ENCODE results near the gene PRR19. TPM values are rescaled to one million over a fixed set of nuclear protein-coding genes. Genes with fewer than 3 reads are reported as not detected.
A peak's percentile ranks its signal among the peaks of the same experiment; 100 is the strongest.

Gene PRR19
- total and polyA plus RNA-seq, 2 donors, result 1.0 TPM; not detected in 1

GRCh38 chr19:42290523-42291434, 11.2 kb upstream of the PRR19 start:
- no peak for DNase-seq (ENCODE audit: extremely low spot score)
- H3K36me3 ChIP-seq (ENCODE audit: insufficient read depth), result peaks cover 13% of the 10 kb centered on the region
- H3K27ac ChIP-seq (ENCODE audit: low read depth), result no peak overlapping the region
- 86% methylated on average over 31 of the region's 31 CpGs for WGBS
- H3K4me3 ChIP-seq (ENCODE audit: low read depth, low read length), result no peak overlapping the region
- H3K4me1 ChIP-seq (ENCODE audit: insufficient read depth), result no peaks in the 10 kb centered on the region

GRCh38 chr19:42291435-42291810, 10.5 kb upstream of the PRR19 start:
- H3K4me3 ChIP-seq (ENCODE audit: low read depth, low read length), result no peak overlapping the region
- H3K36me3 ChIP-seq (ENCODE audit: insufficient read depth), result peaks cover 13% of the 10 kb centered on the region
- 55% methylated on average over 9 of the region's 9 CpGs for WGBS
- no peaks in the 10 kb centered on the region for H3K4me1 ChIP-seq (ENCODE audit: insufficient read depth)
- no peak overlapping the region for H3K27ac ChIP-seq (ENCODE audit: low read depth)
- no peak for DNase-seq (ENCODE audit: extremely low spot score)

DNA sequence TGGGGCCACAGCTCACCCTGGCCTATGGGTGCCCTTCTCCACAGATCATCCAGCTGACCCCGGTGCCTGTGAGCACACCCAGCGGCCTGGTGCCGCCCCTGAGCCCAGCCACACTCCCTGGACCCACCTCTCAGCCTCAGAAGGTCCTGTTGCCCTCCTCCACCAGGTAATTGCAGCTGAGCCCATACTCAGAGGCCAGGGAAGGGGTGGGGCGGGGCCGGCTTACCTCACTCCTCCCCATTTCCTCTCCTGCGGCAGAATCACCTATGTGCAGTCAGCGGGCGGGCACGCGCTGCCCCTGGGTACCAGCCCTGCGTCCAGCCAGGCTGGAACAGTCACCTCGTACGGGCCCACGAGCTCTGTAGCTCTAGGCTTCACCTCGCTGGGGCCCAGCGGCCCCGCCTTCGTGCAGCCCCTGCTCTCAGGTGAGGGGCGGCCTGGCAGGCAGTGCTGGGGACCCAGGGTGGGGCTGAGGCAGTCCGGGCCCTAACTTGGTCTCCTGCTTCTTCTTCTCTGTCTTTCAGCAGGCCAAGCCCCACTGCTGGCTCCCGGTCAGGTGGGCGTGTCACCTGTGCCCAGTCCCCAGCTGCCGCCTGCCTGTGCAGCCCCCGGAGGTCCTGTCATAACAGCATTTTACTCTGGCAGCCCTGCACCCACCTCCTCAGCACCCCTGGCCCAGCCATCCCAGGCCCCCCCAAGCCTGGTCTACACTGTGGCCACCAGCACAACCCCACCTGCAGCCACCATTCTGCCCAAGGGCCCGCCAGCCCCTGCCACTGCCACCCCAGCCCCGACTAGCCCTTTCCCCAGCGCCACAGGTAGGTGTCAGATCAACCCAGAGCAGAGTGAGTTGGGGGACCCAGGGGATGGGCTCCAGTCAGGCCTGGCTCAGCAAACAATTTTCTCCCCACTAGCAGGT, 9.6 kb upstream of the PRR19 start:
- no peak overlapping the region for H3K4me3 ChIP-seq (ENCODE audit: low read depth, low read length)

GRCh38 chr19:42292963-42293362, 9.0 kb upstream of the PRR19 start:
- Histone ChIP-seq H3K4me3 (ENCODE audit: low read depth, low read length) (no peak overlapping the region), H3K4me1 (ENCODE audit: insufficient read depth) (no peaks in the 10 kb centered on the region), H3K36me3 (ENCODE audit: insufficient read depth) (peaks cover 11% of the 10 kb centered on the region), H3K27ac (ENCODE audit: low read depth) (no peak overlapping the region)
- 90% methylated on average over 14 of the region's 14 CpGs for WGBS
- no peak for DNase-seq (ENCODE audit: extremely low spot score)

More for the DNA sequence above, 9.6 kb upstream of the PRR19 start:
- Histone ChIP-seq H3K4me1 (ENCODE audit: insufficient read depth) (no peaks in the 10 kb centered on the region), H3K27ac (ENCODE audit: low read depth) (no peak overlapping the region), H3K36me3 (ENCODE audit: insufficient read depth) (peaks cover 13% of the 10 kb centered on the region)
- DNase-seq (ENCODE audit: extremely low spot score), result no peak
- 84% methylated on average over 27 of the region's 27 CpGs for WGBS

DNA sequence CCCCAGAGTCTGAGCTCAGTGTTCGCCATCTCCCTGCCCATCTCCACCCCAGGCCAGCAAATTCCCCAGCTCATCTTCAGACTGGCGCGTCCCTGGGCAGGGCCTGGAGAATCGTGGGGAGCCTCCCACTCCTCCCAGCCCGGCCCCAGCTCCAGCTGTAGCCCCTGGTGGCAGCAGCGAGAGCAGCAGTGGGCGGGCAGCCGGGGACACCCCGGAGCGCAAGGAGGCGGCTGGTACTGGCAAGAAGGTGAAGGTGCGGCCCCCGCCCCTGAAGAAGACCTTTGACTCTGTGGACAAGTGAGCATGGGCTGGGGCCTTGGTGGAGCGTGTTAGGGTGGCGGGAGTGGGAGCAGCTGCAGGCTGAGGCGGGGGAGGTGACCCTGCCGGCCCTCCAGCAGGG, 8.4 kb upstream of the PRR19 start:
- Histone ChIP-seq H3K4me3 (ENCODE audit: low read depth, low read length) (no peak overlapping the region), H3K27ac (ENCODE audit: low read depth) (no peak overlapping the region), H3K4me1 (ENCODE audit: insufficient read depth) (no peaks in the 10 kb centered on the region), H3K36me3 (ENCODE audit: insufficient read depth) (peaks cover 8% of the 10 kb centered on the region)
- no peak for DNase-seq (ENCODE audit: extremely low spot score)
- 82% methylated on average over 17 of the region's 17 CpGs for WGBS

DNA sequence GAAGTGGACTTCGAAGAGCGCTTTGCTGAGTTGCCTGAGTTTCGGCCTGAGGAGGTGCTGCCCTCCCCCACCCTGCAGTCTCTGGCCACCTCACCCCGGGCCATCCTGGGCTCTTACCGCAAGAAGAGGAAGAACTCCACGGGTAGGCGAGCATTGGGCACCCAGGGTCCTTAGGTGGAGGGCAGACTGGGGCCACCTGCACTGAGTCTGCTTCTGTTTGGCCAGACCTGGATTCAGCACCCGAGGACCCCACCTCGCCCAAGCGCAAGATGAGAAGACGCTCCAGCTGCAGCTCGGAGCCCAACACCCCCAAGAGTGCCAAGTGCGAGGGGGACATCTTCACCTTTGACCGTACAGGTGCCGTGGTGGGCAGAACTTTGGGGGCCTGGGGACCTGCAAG, 8.0 kb upstream of the PRR19 start:
- WGBS, result 92% methylated on average over 15 of the region's 15 CpGs
- peaks cover 5% of the 10 kb centered on the region for H3K36me3 ChIP-seq (ENCODE audit: insufficient read depth)
- no peak for DNase-seq (ENCODE audit: extremely low spot score)
- no peak overlapping the region for H3K4me3 ChIP-seq (ENCODE audit: low read depth, low read length)
- H3K27ac ChIP-seq (ENCODE audit: low read depth), result no peak overlapping the region
- no peaks in the 10 kb centered on the region for H3K4me1 ChIP-seq (ENCODE audit: insufficient read depth)

DNA sequence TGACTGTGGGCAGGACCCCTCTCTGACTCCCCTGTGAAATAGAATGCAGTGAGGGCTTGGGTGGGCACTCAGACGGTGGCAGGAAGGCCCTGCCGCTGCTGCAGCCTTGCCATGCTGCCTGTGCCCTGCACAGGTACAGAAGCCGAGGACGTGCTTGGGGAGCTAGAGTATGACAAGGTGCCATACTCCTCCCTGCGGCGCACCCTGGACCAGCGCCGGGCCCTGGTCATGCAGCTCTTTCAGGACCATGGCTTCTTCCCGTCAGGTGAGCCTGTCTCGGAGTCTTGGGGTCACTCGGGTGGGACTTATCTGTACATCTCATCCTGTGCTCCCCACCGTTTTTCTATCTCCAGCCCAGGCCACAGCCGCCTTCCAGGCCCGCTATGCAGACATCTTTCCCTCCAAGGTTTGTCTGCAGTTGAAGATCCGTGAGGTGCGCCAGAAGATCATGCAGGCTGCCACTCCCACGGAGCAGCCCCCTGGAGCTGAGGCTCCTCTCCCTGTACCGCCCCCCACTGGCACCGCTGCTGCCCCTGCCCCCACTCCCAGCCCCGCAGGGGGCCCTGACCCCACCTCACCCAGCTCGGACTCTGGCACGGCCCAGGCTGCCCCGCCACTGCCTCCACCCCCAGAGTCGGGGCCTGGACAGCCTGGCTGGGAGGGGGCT, 7.3 kb upstream of the PRR19 start:
- WGBS, result 79% methylated on average over 24 of the region's 24 CpGs
- no peak overlapping the region for H3K4me3 ChIP-seq (ENCODE audit: low read depth, low read length)
- no peak overlapping the region for H3K27ac ChIP-seq (ENCODE audit: low read depth)
- H3K4me1 ChIP-seq (ENCODE audit: insufficient read depth), result no peaks in the 10 kb centered on the region
- peaks cover 2% of the 10 kb centered on the region for H3K36me3 ChIP-seq (ENCODE audit: insufficient read depth)
- DNase-seq (ENCODE audit: extremely low spot score), result no peak

DNA sequence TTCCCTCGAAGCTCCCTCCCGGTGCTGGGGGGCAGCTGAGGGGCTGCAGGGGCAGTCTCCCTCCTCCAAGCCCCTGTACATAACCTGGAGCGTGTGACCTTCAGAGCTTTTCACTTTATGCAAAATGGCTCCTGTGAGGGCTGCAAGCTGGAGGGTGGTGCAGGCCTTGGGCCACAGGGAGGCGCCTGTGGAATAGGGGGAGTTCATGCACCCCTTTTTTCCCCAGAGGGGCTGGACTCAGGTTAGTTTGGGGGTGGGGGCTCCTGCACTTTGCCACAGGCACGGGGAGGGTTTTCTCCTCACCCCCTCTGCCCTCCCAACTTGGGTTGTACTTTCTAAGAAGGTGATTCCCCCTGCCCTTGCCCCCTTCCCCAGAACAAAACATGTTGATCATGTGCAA, 6.6 kb upstream of the PRR19 start:
- WGBS, result 73% methylated on average over 5 of the region's 5 CpGs
- DNase-seq (ENCODE audit: extremely low spot score), result no peak
- Histone ChIP-seq H3K4me3 (ENCODE audit: low read depth, low read length) (no peak overlapping the region), H3K27ac (ENCODE audit: low read depth) (no peak overlapping the region), H3K4me1 (ENCODE audit: insufficient read depth) (no peaks in the 10 kb centered on the region), H3K36me3 (ENCODE audit: insufficient read depth) (peaks cover 2% of the 10 kb centered on the region)

DNA sequence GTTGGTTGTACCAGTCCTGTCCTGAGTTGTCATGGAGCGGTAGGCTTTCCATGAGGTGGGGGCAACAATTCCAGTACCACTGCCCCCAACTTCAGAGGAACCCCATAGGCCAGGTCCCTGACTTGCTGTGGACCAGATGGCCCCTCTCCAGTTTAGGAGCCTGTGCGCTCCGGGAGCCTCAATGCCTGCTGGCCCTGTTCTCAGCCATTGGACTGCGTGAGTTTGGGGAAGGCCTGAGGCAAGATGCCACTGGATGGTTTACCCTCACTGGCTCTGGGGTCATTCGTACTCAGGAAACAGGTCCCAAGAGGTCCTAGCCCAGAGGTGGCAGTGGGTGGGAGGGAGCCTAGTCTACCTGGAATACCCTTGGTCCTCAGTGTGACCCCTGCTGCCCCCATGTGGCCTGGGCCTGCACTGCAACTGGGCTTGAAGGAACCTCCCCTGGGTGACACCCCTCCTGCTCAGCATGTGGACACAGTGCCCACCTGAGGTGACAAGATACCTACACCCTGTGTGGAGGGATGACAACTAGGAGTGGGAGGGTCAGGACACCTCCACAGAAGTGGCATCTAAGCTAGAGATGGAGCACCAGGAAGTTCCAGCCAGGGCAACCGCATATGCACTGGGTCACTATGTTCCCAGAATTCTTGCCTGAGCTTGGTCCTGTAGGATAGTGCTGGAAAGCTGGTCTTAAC, 6.0 kb upstream of the PRR19 start:
- no peak overlapping the region for H3K4me3 ChIP-seq (ENCODE audit: low read depth, low read length)
- H3K4me1 ChIP-seq (ENCODE audit: insufficient read depth), result no peaks in the 10 kb centered on the region
- H3K27ac ChIP-seq (ENCODE audit: low read depth), result no peak overlapping the region
- WGBS, result 80% methylated on average over 6 of the region's 6 CpGs
- peaks cover 2% of the 10 kb centered on the region for H3K36me3 ChIP-seq (ENCODE audit: insufficient read depth)
- no peak for DNase-seq (ENCODE audit: extremely low spot score)

DNA sequence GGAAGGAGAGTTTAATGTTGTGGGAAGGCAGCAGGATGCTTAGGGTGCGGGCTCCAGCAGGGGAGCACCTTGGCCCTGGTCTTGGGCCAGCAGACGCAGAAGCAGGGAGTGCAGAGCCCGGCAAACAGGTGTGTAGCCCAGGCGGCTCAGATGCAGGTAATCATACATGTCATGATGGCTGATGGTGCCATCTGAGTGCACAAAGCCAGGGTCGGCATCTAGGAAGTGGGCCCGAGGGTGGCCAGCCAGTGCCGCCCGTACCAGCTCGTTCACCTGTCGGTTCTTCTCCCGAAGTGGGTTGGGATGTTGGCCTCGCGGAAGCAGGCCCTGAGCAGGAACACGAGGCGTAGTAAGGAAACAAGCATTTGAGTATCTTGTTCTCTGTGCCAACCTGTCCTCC, 4.9 kb upstream of the PRR19 start:
- WGBS, result 91% methylated on average over 15 of the region's 15 CpGs

GRCh38 chr19:42303101-42303464, 1.2 kb downstream of the PRR19 start:
- WGBS, result 45% methylated on average over 11 of the region's 11 CpGs
- H3K4me3 ChIP-seq (ENCODE audit: low read depth, low read length), result peak overlapping the region; percentile 40
- H3K27ac ChIP-seq (ENCODE audit: low read depth), result no peak overlapping the region
- no peaks in the 10 kb centered on the region for H3K36me3 ChIP-seq (ENCODE audit: insufficient read depth)
- no peaks in the 10 kb centered on the region for H3K4me1 ChIP-seq (ENCODE audit: insufficient read depth)
- DNase-seq (ENCODE audit: extremely low spot score), result no peak

More for the DNA sequence above, 4.9 kb upstream of the PRR19 start:
- H3K4me3 ChIP-seq (ENCODE audit: low read depth, low read length), result no peak overlapping the region
- H3K27ac ChIP-seq (ENCODE audit: low read depth), result no peak overlapping the region
- H3K36me3 ChIP-seq (ENCODE audit: insufficient read depth), result peaks cover 2% of the 10 kb centered on the region
- DNase-seq (ENCODE audit: extremely low spot score), result no peak
- no peaks in the 10 kb centered on the region for H3K4me1 ChIP-seq (ENCODE audit: insufficient read depth)

- DNase-seq (ENCODE audit: extremely low spot score), result no peak
- H3K4me1 ChIP-seq (ENCODE audit: insufficient read depth), result no peaks in the 10 kb centered on the region
- H3K36me3 ChIP-seq (ENCODE audit: insufficient read depth), result no peaks in the 10 kb centered on the region
- H3K27ac ChIP-seq (ENCODE audit: low read depth), result no peak overlapping the region
- 86% methylated on average over 8 of the region's 8 CpGs for WGBS
- no peak overlapping the region for H3K4me3 ChIP-seq (ENCODE audit: low read depth, low read length)
These were observed 1.9 kb downstream of the PRR19 start for GRCh38 chr19:42303876-42304275.

- 89% methylated on average over 22 of the region's 22 CpGs for WGBS
- H3K27ac ChIP-seq (ENCODE audit: low read depth), result no peak overlapping the region
- no peaks in the 10 kb centered on the region for H3K4me1 ChIP-seq (ENCODE audit: insufficient read depth)
- DNase-seq (ENCODE audit: extremely low spot score), result no peak
- H3K36me3 ChIP-seq (ENCODE audit: insufficient read depth), result no peaks in the 10 kb centered on the region
- H3K4me3 ChIP-seq (ENCODE audit: low read depth, low read length), result no peak overlapping the region
These were observed 4.7 kb downstream of the PRR19 start for GRCh38 chr19:42306646-42307045.

Measured in urinary bladder (tissue), 4 donors.